Keratinocyte (primary cell): Measurements from ENCODE around the gene CCDC192. TPM values are rescaled to one million over a fixed set of nuclear protein-coding genes. Genes with fewer than 3 reads are reported as not detected.

ENCODE experiments used
- DNase-seq: peaks from one replicate; pipeline ENCODE4 v3.0.0-alpha.2; 2011; ENCODE audit warnings: low read depth, missing footprints, low spot score
- FAIRE-seq: peaks from 2 replicates; lab custom pipeline; 2011; peaks lifted over from hg19 to GRCh38; lab: Jason Lieb, UNC
- H2AFZ ChIP-seq: 2 replicates; pipeline ENCODE4 v1.6.0; 2012; ENCODE audit warnings: low read length, control low read depth, inconsistent platforms; ENCODE audit not compliant: control insufficient read depth
- H3K27ac ChIP-seq: 2 replicates; pipeline ENCODE4 v1.5.1; 2011; ENCODE audit warnings: low read length; ENCODE audit not compliant: control insufficient read depth, insufficient read depth
- H3K27me3 ChIP-seq: 3 replicates; pipeline ENCODE4 v1.6.0; 2011; ENCODE audit warnings: low read length; ENCODE audit not compliant: control insufficient read depth, insufficient read depth; ENCODE audit errors: extremely low read depth
- H3K36me3 ChIP-seq, 2 experiments: 2 replicates in 1 of 2; 3 replicates in 1 of 2; pipeline ENCODE4 v1.5.1; 2011; ENCODE audit warnings: low read length in 2 of 2, mild to moderate bottlenecking in 1 of 2; ENCODE audit not compliant: control insufficient read depth in 2 of 2, insufficient read depth in 2 of 2; ENCODE audit errors: extremely low read depth in 1 of 2
- H3K4me1 ChIP-seq: 3 replicates; pipeline ENCODE4 v1.5.1; 2011; ENCODE audit warnings: low read length; ENCODE audit not compliant: control insufficient read depth, insufficient read depth; ENCODE audit errors: extremely low read depth
- H3K4me2 ChIP-seq: 3 replicates; pipeline ENCODE4 v1.6.0; 2011; ENCODE audit warnings: low read depth, low read length; ENCODE audit not compliant: control insufficient read depth, insufficient read depth; ENCODE audit errors: extremely low read depth
- H3K4me3 ChIP-seq, 3 experiments: fragments of 200-600 bp in 1 of 3; sonication (generic) in 1 of 3; 2 replicates in 2 of 3; 3 replicates in 1 of 3; pipeline ENCODE4 v1.5.1; 2011 to 2016; ENCODE audit warnings: low read length in 3 of 3, mild to moderate bottlenecking in 3 of 3, control low read depth in 2 of 3, inconsistent platforms in 1 of 3, low read depth in 1 of 3, mixed read lengths in 1 of 3, mixed run types in 1 of 3, moderate library complexity in 1 of 3; ENCODE audit not compliant: control insufficient read depth in 2 of 3, insufficient read depth in 2 of 3; ENCODE audit errors: extremely low read depth in 1 of 3
- H3K79me2 ChIP-seq: 2 replicates; pipeline ENCODE4 v1.6.0; 2012; ENCODE audit warnings: low read length; ENCODE audit not compliant: control insufficient read depth, insufficient read depth
- H3K9ac ChIP-seq: 3 replicates; pipeline ENCODE4 v1.6.0; 2011; ENCODE audit warnings: low read length; ENCODE audit not compliant: control insufficient read depth, insufficient read depth; ENCODE audit errors: extremely low read depth
- H3K9me1 ChIP-seq: 3 replicates; pipeline ENCODE4 v1.6.0; 2011; ENCODE audit warnings: low read length; ENCODE audit not compliant: control insufficient read depth, insufficient read depth; ENCODE audit errors: extremely low read depth
- H3K9me3 ChIP-seq: 2 replicates; pipeline ENCODE4 v1.5.1; 2012; ENCODE audit warnings: low read depth, low read length; ENCODE audit not compliant: control insufficient read depth
- H4K20me1 ChIP-seq: 3 replicates; pipeline ENCODE4 v1.6.0; 2011; ENCODE audit warnings: low read length; ENCODE audit not compliant: control insufficient read depth, insufficient read depth; ENCODE audit errors: extremely low read depth
- CTCF ChIP-seq, 3 experiments: IDR thresholded peaks in 1 of 3; conservative IDR thresholded peaks in 1 of 3; optimal IDR thresholded peaks in 1 of 3; 2 replicates in 2 of 3; 3 replicates in 1 of 3; pipeline versions ENCODE3 to v1.5.1; 2011; ENCODE audit warnings: low read length in 3 of 3, mild to moderate bottlenecking in 3 of 3, moderate library complexity in 2 of 3, control low read depth in 1 of 3, inconsistent platforms in 1 of 3; ENCODE audit not compliant: insufficient read depth in 2 of 3; ENCODE audit errors: extremely low read depth in 1 of 3
- EZH2 ChIP-seq: IDR thresholded peaks from one replicate; pipeline ENCODE4 v1.6.1; 2012; ENCODE audit warnings: inconsistent platforms, mild to moderate bottlenecking, low read length, moderate library complexity
- dilution Hi-C: fragments of 300-500 bp; cut with MboI; formaldehyde crosslinking; loops from one replicate; pipeline ENCODE4 v1.7.0; 2020; ENCODE audit warnings: low sequenced_read_pairs; ENCODE audit not compliant: extremely low pct_ligation_motif_present
- polyA plus RNA-seq, 5 experiments: library from polyadenylated mRNA; depleted of rRNA in 3 of 5; stranded (reverse) in 3 of 5; stranded (forward) in 1 of 5; unstranded in 1 of 5; fragments of >200 nt; gene quantifications; 1 replicate in 1 of 5; 2 replicates in 3 of 5; 3 replicates in 1 of 5; pipeline versions ENCODE4 v1.2.1 to v1.2.3, GENCODE V29; 2011 to 2012; ENCODE audit warnings: missing spikeins in 2 of 5, low read depth in 1 of 5, low replicate concordance in 1 of 5

The CCDC192 gene
- polyA plus RNA-seq, 1 donor (not counting 4 experiments of a cell fraction or from before 2014, with no cell fraction given) = not detected

- Histone ChIP-seq H3K4me1 (peaks cover 5% of the 10 kb centered on the region), H3K4me2 (no peak overlapping the region), H3K27me3 (no peaks in the 10 kb centered on the region), H3K9ac (no peak overlapping the region), H3K27ac (no peak overlapping the region), H3K9me1 (no peaks in the 10 kb centered on the region), H3K79me2 (no peaks in the 10 kb centered on the region), H3K4me3 (no peak overlapping the region), H3K9me3 (no peaks in the 10 kb centered on the region), H2AFZ (no peak overlapping the region), H4K20me1 (no peaks in the 10 kb centered on the region), H3K36me3 (no peaks in the 10 kb centered on the region)
- no peak for FAIRE-seq
- TF ChIP-seq CTCF (optimal IDR thresholded peaks at IDR 0.05 in 1 of 3, IDR thresholded peaks at IDR 0.05 in 1 of 3, conservative IDR thresholded peaks at IDR 0.05 in 1 of 3; ENCODE audit: extremely low read depth in 1 of 3, insufficient read depth in 2 of 3, low read length in 3 of 3) (no peak), EZH2 (no peak)
- dilution Hi-C loops = no loop called here
- DNase-seq = no peak
These were observed 219.4 kb downstream of the CCDC192 start for GRCh38 chr5:127922603-127923002.

GRCh38 chr5:127923804-127924570 lies 220.8 kb downstream of the CCDC192 start:
- Histone ChIP-seq H3K36me3 (no peaks in the 10 kb centered on the region), H3K9me3 (no peaks in the 10 kb centered on the region), H4K20me1 (no peaks in the 10 kb centered on the region), H3K4me1 (peaks cover 5% of the 10 kb centered on the region), H2AFZ (no peak overlapping the region), H3K9me1 (no peaks in the 10 kb centered on the region), H3K79me2 (no peaks in the 10 kb centered on the region), H3K9ac (no peak overlapping the region), H3K4me2 (no peak overlapping the region), H3K4me3 (no peak overlapping the region), H3K27ac (no peak overlapping the region), H3K27me3 (no peaks in the 10 kb centered on the region)
- TF ChIP-seq CTCF (optimal IDR thresholded peaks at IDR 0.05 in 1 of 3, IDR thresholded peaks at IDR 0.05 in 1 of 3, conservative IDR thresholded peaks at IDR 0.05 in 1 of 3; ENCODE audit: extremely low read depth in 1 of 3, insufficient read depth in 2 of 3, low read length in 3 of 3) (no peak), EZH2 (no peak)
- FAIRE-seq (no peak), DNase-seq (no peak)
- dilution Hi-C loops = no loop called here
